Stimulated activated CD8-positive, alpha-beta memory T cell treated with anti-CD3 and anti-CD28 coated beads, Interleukin-15, amount 100 ng/mL, for 24 hours (primary cell): ENCODE measurements around the gene RPUSD3.
"Not testable (repeated sequence)": the region's sequence is repeated elsewhere in the genome, so short reads cannot be mapped to it uniquely, and the experiment has no call there.

ENCODE experiments used
- DNase-seq: peaks from one replicate; pipeline ENCODE4 v3.0.0-alpha.2; 2020; ENCODE audit warnings: low read depth

Gene RPUSD3, protein sequence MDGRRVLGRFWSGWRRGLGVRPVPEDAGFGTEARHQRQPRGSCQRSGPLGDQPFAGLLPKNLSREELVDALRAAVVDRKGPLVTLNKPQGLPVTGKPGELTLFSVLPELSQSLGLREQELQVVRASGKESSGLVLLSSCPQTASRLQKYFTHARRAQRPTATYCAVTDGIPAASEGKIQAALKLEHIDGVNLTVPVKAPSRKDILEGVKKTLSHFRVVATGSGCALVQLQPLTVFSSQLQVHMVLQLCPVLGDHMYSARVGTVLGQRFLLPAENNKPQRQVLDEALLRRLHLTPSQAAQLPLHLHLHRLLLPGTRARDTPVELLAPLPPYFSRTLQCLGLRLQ

DNA sequence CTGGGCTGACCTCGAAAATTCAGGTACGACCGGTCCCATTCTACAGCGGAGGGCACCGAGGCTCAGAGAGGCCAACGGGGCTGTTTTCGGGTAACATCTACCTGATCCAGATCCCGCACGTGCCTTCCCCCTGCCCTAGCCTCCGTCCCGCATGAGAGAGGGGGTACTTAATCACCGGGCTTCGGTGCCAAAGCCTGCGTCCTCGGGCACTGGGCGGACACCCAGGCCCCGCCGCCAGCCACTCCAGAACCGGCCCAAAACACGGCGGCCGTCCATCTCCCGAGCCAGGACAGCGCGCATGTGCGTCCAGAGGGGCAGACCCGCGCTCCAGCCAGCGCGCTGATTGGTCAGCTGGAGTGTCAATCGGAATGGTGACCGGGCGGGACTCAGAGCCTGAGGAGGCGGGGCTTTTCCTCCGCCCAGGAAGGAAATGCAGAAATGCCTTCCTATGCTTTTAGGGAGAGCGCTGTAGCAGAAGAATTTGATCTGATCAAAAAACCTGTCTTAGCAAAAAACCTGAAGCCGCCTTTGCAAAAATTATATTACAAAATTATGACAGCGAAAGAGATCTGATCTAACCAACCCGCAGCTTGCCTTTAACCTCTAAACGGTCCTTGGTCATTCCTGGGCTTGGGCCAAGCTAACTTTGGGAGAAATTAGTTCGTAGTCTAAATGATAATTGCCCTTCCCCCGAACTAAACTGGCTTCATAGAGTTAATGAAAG is at the start of gene RPUSD3:
RPUSD3 (minus strand) TSS at position 294 of the 724 bp plus-strand sequence; CDS start at position 276, 18 bp downstream.
- peak; percentile 96 for DNase-seq

DNA sequence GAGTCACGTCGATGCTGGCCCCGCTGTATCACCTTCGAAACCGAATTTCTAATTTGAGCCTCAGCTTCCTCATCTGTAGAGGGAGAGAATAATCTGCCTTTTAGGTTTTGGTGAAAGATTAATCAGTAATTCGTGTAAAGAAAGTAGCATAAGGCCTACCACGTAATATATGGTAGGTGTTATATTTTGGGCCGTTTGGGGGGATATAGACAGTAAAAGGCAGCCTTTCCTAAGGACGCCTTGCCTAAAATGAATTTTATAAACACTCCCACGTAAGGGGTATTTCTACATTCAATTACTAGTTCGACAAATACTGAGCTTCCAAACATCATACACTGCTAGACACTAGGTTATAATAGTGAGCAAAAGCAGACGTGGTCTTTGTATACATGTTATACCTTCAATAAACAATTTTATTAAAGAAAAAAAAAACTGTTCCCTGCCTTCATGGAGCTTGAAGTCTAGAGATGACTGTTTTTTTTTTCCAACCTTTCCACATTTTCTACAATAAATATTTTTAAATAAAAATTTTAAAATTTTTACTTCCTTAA is 47.3 kb upstream of the RPUSD3 start:
- no peak for DNase-seq

DNA sequence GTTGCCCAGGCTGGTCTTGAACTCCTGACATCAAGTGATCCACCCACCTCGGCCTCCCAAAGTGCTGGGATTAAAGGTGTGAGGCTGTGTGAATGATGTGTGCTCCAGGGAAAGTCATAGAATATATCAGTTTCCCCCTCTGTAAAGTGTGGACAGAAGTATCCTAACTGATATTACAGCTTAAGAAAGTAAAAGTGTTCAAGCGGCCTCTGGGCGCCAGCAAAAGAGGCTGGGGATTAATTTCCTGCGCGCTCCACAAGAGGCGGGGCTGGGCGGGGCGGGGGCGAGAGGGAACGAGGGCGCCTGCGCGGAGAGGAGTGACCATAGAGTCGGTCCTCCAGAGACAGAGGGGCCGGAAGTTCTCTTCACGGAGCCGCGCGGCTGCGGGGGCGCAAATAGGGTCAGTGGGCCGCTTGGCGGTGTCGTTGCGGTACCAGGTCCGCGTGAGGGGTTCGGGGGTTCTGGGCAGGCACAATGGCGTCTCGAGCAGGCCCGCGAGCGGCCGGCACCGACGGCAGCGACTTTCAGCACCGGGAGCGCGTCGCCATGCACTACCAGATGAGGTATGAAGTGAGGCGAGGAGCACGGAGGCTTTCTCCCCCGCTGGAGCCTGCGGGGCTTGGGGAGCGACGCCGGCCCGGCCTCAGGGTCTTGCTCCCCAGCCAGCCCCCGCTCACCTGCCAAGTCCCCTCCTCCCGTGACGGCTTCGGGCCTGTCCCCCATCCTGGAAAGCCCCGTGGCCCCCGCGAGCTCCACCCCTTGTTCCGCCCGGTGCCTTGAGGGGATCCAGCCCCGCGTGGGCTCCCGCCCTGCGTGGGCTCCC is 46.7 kb upstream of the RPUSD3 start, which contains the start of gene JAGN1:
JAGN1 (plus strand) TSS at position 362 of the 823 bp plus-strand sequence; CDS start at position 475, 113 bp downstream.
- DNase-seq = peak; percentile 77

DNA sequence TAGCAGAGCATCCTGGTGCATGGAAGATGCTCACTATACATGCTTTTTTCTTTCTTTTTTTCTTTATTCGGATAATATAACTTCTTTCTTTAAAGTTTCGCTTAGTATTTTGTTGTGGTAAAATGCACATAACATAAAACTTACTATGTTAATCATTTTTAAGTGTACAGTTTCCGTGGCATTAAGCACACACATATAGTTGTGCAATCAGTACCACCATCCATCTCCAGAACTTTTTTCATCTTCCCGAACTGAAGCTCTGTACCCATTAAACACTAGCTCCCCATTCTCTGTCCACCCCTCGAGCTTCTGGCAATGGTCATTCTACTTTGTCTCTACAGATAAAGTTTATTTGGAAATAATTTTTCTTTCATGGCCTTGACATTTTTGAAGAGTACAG is 45.6 kb upstream of the RPUSD3 start:
- DNase-seq = no peak

DNA sequence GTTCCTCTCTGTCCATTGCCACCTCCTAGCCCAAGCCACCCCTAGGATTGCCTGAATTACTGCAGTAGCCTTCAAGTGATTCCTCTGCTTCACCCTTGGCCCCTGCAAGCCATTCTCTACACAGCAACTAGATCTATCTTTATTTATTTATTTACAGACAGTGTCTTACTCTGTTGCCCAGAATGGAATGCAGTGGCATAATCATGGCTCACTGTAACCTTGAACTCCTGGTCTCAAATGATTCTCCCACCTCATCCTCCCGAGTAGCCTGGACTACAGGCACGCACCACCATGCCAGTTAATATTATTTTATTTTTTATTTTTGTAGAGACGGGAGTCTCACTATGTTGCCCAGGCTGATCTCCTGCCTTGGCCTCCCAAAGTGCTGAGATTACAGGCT is 44.7 kb upstream of the RPUSD3 start:
- no peak for DNase-seq

DNA sequence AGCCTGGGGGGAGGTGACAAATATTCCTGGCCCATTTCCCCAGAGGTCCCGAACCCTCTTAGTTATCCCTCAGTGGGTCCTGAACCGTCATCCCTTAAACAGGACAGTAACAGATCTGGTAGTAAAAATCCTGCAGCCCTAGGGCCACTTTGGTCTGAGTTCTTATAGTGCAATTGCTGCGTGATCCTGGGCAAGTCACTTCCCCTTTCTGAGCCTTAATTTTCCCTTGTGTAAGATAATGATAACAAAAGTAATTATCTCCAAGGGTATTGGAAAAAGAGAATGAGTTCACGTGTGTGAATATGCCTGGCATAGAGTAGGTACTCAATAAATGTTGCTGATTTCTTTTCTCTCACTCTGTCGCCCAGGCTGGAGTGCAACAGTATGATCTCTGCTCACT is 43.7 kb upstream of the RPUSD3 start:
- DNase-seq = no peak

DNA sequence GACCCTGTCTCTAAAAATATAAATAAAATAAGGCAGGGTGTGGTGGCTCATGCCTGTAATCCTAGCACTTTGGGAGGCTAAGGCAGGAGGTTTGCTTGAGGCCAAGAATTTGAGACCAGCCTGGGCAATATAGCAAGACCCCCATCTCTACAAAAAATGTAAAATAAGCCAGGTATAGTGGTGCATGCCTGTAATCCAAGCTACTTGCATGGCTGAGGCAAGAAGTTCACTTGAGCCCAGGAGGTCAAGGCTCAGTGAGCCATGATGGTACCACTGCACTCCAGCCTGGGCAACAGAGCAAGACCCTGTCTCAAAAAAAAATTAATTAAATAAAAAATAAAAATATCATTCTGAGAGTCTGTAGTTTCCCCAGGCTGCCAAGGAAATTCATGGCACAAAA is 42.5 kb upstream of the RPUSD3 start:
- no peak for DNase-seq

DNA sequence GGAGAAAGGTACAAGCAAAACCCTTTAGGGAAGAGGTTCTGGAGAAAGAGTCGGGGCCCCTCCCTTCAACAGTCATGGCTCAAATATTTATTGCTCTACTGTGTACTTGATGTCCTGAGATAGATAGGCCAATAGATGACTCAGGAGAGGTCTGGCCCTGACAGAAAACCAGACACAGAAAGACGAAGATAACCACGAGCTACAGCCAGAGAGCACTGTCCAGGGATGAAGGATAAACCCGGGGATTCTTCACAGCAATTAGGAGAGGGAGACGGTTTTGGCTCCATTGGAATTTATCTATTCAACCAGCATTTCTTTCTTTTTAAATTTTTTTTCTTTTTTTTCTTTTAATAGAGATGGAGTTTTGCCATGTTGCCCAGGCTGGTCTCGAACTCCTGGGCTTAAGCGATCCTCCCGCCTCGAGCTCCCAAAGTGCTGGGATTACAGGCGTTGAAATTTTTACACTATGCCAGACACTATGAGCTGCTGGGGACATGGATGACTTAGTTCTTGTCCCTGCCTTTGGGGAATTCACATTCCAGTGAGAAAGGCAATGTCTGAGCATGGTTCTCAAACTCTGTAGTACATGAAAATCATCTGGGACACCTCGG is 40.9 kb upstream of the RPUSD3 start:
- DNase-seq = no peak

DNA sequence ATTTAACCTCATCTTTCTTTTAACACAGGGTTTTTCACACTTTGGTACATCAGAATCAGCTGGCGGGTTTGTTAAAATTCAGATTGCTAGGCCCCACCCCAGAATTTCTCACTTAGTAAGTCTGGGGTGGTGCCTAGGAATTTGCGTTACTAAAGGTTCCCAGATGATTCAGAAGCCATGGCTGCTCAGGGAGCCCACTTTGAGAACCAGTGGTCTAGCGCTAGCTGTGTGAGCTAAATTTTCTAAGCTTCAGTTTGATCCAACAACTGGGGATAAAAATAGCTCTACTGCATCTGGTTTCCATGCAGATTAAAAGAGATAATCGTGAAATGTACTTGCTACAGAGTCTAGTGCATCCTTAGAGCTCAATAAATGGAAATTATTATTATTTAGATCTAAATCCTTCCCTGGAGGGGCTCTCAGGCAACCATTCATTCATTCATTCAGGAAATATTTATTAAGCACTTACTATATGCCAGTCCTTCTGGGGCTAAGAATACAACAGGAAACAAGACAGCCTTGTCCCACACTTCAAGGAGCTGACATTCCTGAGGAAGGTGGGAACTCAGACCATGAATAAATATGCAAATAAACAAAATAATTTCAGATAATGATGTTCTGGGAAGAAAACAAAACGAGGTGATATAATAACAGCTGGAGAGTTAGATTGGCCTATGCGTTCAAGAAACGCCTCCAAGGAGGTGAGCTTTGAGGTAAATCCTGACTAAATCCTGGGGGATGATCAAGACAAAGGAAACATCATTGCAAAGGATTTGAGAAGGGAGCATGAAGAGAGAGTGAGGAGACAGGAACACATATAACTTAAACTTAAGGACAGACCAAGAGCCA is 40.1 kb upstream of the RPUSD3 start:
- no peak for DNase-seq

DNA sequence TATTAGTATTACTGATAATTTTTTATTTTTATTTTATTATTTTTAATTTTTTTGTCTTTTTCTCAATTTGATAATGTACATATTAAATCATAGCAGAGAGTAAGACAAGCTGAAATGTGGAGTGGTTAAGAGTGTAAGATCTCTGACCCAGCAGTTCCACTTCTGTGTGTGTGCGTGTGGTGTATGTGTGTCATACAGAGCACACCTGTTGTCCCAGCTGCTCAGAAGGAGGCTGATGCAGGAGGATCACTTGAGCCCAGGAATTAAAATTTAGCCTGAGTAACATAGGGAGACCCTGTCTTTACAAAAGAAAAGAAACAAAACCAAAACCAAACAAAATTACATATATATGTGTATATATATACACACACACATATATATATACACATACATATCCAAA is 37.6 kb upstream of the RPUSD3 start:
- DNase-seq = no peak

DNA sequence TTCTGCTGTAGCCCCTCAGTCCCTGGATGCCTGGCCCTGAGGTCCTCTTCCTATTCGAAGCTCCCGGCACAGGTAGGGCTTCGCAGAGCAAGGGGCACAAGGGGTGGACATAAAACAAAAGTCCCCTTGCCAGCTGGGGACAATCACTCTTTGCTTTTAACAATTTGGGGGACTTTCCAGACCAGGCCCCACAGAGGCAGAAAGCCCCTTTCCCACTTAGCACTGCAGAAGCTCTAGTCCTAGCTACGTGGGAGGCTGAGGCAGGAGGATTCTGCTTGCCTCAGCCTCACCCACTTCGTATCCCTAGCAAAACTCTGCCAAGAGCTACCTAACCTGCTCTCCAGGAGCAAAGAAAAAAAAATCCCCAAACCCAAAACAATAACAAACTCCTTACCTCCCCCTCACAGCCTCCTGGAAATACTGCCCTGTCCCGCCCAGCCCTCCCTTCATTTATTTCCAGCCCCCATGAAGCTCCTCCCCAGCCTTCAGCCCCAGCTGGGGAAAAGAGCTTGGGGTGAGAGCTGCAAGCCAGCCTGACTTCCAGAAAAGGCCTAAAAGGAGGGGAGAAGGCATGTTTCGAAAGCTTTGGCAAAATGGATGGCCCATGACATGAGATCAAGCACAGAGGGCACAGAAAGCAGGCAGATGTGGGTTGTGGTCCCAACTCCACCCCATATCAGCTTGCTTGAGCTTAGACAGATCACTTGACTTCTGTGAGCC is 36.2 kb upstream of the RPUSD3 start, which contains the start of gene CIDEC:
CIDEC (minus strand) TSS at position 424 of the 720 bp plus-strand sequence. CDS start 1,767 bp downstream, outside the sequence.
- no peak for DNase-seq

DNA sequence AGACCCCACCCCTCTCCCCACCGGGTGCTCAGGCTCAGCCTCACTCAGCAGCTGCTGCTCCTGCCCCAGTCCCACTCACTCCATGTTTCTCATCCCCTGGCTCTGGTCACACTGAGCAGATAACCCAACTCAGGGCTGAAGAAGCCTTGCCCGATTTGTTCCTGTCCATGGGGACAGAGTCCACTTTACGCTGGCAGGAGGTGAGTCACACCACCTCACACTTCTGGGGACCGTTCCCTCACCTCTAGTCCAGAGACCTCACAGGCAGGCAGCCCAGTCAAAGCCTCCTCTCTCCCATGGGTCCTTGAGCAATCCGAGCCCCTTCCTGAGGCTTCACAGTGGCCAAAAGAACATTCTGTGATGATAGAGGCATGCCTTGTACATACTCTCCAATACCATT is 34.9 kb upstream of the RPUSD3 start:
- DNase-seq = no peak

DNA sequence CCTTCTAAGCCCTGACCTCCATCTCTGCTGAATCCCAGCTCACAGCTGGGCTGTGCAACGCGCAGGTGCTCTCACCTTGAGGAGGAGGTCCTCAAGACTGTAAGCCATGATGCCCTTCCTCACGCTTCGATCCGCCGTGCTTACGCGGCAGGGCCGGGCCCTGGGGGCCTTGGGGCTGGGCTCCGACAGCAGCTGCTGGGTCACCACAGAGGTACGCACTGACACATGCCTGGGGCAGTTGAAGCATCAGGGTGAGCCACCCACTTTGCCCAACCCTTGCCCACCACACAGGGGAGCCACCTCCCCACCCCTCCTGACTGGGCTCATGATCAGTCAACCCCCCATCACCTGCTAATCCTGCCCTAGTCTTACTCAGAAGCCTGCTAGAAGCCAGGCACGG is 33.2 kb upstream of the RPUSD3 start:
- DNase-seq = no peak

DNA sequence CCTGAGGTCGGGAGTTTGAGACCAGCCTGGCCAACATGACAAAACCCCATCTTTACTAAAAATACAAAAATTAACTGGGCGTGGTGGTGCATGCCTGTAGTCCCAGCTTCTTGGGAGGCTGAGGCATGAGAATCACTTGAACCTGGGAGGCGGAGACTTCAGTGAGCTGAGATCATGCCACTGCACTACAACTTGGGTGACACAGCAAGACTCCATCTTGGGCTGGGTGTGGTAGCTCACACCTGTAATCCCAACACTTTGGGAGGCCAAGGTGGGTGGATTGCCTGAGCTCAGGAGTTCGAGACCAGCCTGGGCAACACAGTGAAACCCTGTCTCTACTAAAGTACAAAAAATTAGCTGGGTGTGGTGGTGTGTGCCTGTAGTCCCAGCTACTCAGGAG is 32.4 kb upstream of the RPUSD3 start:
- not testable (repeated sequence) for DNase-seq

DNA sequence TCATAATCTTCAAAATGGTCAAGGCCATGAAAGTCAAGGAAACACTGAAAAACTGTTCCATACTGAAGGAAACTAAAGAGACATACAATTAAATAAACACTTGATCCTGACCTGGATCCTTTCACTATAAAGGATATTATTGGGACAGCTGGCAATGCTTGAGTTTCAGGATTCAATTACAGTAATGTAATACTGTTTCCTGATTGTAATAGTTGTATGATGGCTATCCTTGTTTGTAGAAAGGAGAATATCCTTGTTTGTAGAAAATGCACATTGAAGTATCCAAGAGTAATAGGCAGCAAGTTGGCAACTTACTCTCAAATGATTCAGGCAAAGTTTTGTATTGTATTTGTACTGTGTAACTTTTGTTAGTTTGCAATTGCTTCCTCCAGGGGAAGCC is 31.6 kb upstream of the RPUSD3 start:
- DNase-seq = no peak

DNA sequence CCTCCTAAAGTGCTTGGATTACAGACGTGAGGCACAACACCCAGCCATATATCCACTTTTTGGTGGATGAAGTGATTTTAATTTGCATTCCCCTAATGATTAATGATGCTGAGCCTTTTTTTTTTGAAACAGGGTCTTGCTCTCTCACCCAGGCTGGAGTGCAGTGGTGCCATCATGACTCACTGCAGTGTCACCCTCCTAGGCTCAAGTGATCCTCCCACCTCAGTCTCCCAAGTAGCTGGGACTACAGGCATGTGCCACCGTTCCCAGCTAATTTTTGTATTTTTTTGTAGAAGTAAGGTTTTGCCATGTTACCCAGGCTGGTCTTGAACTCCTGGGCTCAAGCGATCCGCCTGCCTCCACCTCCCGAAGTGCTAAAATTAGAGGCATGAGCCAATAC is 28.3 kb upstream of the RPUSD3 start:
- DNase-seq = not testable (repeated sequence)

DNA sequence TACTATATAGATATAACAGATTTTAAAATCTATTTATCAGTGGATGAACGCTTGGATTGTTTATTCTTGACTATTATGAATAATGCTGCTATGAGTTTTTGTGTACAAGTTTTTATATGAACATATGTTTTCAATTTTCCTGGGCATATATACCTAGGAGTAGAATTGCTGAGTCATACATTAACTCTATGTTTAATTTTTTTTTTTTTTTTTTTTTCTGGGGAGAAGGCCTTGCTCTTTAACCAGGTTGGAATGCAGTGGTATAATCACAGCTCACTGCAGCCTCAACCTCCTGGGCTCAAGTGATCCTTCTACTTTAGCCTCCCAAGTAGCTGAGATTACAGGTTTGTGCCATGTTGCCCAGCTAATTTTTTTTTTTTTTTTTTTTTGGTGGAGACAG is 27.2 kb upstream of the RPUSD3 start:
- no peak for DNase-seq

DNA sequence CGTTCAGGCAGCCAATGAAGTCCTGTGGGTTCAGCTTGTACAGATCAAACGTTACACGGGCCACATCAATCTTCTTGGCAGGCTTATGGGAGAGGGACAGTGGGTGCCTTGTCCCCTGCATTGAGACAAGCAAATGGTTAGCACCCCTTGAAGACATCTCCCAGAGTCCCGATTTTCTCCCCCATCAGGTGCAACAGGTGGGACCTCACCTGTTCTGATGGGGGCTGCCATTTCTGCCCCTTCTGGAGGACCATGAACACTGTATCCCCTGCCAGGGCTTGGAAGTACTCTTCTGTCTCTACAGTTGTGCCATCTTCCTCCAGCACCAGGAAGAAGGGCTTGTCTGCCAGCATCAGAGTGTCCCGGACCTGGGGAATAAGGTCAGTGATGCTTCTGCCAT is 26.1 kb upstream of the RPUSD3 start:
- no peak for DNase-seq

DNA sequence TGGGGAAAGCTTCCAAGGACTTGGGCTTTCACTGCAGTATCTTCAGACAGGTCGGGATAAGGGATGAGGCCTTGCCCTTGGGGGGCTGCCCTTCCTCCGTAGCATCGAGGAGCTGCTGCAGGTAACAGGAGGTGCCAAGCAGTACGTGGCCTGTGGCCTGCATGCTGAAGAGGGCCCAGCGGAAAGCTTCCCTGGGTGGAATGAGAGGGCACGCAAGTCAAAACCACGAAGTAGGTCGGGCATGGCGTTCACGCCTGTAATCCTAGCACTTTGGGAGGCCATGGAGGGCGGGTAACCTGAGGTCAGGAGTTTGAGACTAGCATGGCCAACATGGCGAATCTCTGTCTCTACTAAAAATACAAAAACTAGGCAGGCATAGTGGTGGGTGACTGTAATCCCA is 23.3 kb upstream of the RPUSD3 start:
- no peak for DNase-seq

DNA sequence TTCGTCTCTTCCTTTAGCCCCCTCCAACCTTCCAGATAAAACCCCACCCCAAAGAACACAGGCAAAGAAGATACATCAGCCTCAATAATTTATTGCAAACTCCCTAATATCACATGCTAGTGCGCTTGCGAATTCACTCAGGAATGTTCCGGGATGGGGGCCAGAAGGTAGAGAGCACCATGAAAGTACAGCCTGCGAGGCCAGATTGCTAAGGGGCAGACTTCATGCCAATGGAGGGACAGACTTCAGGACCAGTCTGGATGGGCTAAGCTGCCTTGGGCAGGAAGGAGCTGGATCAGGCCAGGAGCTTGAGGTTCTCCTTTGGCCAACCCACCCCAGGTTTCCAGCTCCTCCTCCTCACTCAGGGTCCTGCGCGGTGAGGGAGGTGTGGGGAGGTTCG is 22.8 kb upstream of the RPUSD3 start:
- DNase-seq = no peak
